Measurements from ENCODE around the gene CYB5RL.
"Not testable (repeated sequence)": the region's sequence is repeated elsewhere in the genome, so short reads cannot be mapped to it uniquely, and the experiment has no call there.

The CYB5RL gene

DNA sequence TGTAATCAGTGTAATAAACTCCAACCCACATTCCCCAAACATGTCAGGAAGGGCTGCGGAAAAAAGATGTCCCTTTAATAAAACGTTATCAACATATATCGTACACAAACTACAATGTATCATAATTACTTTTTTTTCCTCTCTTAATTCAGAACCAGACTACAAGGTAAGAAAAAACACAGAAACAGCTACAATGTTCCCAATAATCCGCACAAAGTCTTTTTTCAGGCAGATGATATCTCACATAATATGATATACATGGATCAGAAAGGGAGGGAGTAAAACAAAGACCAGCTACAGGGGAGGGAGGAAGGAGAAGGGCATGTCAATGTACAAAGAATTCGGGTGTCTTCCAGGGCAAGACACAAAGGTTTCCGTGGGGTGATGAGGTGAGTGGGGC, 25.5 kb upstream of the CYB5RL start:
- no peak for DNase-seq

DNA sequence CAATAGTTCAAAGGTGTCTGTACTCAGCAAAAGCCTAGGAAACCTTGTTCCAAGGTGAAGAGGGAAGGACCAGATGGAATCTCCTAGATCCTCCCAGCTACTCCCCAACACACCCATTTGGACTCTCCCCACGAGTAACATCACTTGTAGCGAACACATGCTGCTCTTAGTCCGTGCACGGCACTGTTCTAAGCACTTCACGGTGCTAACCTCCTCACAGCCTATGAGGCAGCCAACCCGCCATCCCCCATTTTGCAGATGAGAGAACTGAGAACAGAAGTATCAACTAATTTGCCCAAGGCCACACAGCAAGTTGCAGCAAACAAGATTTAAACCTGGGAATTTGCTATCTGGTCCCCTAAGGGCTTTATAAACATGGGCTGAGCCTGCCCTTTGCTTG, 24.4 kb upstream of the CYB5RL start:
- DNase-seq: no peak

DNA sequence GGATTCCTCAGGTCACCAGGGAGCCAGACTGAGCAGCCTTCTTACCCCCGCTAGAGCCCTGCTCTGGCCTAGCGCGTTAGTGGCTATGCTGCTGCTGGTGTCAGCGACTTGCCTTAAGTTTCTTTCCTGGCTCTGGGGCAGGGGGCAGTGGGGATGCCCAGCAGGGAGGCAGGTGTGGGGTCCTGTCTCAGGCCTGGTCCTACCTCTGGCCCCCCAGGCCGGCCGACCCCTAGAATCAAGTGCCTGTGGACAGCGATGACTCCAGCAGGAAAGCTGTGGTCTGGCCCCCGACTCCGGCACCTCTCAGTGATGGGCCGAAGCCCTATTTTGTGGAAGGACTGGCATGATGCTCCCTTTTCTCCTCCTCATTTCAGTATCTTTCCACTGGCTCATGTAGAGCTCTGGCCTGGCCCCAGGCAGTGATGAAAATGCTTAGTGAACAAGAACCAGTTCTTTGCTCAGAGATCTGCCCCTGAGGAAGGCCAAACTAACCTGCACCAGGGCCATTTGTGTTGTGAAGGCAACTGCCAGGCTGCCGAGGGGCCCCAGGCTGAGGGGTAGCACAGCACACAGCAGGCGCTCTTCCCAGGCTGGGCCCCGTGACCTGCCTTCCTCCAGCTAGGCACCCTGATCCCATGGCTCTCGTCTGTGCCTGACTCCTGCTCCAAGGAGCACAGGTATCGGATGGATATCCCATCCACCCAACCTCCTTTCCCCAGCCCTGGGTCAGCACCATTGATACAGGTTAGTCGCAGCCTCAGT, 23.8 kb upstream of the CYB5RL start:
- no peak for DNase-seq

DNA sequence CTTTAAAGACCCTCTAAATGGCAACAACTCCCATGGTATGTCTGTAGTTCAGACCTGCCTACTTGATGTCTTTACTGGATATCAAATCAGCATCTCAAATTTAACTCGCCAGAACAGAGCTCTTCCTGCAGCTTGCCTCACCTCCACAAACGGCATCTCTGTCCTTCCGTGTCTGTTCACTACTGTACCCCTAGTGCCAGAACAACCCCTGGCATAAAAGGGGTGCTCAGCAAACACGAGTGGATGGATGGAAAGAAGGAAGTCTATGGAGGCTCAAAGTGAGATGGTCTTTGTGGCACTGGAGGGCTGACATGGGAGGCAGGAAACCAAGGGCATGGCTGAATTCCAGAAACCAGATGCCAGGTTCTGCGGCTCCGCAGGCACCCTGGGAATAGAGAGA, 22.9 kb upstream of the CYB5RL start:
- no peak for DNase-seq

DNA sequence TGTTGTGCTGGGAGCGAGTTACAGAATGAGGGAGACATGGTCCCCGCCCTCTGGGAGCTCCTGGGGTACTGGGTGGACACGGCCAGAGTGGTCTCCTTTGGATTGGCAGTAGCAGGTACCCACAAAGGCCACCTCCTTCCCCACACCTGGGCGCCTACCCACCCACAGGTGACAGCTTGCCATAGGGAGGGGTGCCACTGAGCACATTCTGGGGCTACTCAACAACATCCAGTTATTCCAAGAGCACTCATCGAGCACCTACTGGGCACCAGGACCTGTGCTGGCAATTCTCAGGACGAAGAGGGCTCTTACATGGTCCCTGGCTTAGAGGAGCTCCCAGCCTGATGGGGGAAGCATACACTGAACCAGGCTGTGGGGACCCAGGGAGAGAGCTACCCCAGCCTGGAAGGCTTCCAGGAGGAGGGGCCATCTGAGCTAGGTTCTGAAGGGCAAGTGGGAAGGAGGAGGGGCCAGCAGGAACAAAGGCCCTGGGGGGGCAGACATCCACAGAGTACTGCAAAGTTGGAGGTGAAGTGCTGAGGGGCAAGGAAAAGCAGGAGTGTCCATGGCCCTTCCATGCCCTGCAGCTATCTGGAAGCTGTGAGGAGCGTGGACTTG, 22.1 kb upstream of the CYB5RL start:
- DNase-seq: no peak

DNA sequence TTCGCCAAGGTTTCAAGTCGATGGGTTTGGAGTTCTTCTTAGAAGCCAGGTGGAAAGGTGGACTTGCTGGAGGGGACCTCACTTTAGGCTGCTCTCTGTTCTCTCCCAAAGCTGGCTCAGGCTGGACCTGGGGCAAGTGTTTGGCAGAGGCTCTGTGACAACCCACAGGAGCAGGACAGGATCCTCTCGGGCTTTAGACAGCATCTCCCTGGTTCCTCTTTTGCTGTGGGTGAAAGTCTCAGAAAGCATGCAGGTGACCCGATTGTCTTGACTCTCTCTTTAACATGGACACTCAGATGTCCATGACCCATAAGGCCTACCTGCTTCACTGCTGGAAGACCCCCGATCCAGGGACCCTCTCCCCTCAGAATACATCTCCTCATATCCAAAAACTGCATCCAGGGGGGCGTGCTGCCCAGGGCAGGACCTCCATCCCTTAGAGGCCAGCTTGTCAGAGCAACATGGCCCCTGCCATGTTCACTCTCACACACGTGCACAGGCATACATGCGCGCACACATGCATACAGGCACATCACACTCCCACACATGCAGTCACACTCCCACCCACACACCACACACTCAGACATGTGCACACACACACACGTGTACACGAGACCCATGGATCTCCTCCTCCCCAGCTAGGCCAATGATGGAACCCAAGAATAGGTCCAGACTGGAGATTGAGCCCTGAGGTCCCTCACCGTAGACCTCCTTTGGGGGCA, 21.4 kb upstream of the CYB5RL start:
- DNase-seq: no peak

DNA sequence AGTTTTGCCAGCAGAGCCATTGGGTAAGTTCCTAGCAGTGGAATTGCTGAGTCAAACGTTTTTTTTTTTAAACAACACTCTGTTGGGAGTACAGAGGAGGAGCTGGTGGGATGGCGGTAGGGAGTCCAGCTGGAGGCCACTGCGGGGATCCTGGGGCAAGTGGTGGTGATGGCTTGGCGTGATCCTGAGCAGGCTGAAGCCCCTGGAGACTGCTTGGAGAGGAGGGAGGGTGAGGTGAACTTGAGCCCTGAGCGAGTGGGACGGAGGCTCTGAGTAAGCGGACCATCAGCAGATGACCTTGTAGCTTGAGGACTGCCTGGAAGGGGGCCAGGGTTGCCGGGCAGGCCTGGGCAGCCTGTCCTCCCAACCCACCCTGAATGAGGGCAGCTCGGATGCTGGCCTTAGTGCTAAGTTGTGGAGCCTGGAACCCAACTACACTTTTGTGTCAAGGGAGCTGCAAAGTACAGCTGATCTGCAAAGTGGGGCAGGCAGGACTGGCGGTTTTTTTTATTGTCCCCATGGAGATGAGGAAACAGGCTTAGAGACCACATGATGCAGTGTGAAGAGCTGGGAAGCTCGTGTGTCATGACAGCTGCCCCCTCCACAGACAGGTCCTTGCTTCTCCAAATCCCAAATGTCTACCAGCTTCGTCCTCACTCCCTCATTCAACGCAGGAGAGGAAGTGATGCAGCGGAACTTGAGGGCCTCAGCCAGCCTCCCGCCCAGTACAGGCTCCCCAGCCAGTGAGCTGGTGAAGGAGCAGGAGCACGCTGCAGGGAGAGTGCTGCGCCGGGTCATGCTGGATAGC, 20.4 kb upstream of the CYB5RL start:
- no peak for DNase-seq

DNA sequence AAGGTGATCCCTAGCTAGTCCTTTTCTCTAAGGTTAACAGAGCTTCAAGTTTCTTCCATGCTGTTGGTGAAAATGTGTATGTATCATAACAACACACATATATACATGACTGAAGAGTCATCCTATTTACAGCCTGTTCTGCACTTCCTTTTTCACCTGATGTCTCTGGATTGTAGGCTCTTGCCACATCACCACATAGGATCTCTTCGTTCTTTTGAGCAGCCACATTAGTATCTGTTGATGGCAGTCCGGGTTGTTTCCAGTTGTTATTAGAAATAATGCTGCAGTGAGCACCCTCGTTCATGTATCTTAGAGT, 19.8 kb upstream of the CYB5RL start:
- DNase-seq: no peak

DNA sequence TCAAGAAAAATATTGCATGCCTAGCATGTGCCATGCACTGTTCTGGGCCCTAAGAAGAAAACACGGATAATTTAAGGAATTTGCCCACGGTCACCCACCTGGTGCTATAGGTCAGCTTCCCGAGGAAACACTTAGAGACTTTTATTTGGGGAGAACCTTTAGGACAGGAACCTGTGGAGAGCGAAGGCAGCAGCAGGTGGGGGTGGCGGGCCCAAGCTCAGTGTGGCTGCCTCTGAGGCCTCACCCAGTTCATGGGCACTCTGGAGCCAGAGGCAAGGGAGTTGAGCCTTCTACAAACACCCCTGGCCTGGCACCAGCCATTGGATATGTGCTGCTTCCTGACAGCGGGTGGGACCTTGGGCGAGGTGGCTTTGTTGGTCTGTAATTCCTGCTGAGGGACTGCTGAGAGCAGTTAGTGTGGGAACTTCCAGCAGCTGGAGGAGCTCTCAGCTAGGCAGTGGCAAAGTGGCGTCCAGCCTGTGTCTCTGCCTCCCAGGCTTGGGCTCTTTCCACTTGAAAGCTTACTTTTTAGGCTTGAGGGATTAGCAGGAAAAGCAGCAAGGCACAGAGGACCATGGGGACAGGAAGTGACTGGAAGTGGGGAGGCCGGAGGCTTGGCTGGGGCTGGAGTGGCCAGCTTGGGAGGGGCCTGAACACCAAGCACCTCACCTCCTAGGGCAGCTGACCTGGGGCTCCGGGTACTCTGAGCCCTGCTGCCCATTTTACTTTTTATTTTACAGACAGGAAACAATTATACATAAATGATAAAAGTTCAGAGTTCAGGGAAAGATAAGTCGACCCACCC, 19.3 kb upstream of the CYB5RL start:
- no peak for DNase-seq

DNA sequence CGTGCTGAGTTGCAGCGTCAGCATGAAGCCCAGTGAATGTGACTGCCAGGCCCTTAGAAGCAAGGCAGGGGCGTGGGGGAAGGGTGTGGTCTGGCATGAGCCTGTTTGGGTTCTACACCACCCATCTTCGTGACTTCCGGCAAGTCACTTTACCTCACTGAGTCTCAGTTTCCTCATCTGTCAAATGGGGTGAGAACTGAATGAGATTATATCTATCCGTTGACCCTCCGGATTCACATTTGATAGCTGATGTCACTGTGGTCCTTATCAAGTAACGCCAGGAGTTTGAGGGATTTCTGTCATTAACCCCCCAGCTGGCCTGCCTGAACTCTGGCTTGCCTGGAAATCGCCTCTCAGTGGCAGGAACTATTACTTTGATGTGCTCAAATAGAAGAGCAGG, 15.7 kb upstream of the CYB5RL start:
- no peak for DNase-seq

DNA sequence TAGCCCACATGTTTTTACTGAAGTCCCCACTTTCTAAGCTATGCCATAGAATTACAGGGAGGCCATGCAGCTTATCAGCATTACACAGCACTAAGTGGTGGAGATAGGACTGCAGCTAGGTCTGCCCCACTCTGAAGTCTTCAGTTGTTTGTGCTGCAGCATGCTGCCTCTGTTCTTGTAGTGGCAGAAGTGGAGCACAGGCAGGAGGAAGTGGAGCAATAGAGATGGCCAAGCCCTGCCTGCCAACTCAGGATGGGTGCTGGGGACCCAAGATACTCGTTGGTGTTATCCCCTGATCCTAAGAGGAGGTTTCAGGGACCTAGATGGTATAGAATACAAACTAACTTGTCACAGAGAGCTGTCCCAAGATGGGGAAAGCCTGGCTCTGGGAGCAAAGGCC, 13.0 kb upstream of the CYB5RL start:
- no peak for DNase-seq

DNA sequence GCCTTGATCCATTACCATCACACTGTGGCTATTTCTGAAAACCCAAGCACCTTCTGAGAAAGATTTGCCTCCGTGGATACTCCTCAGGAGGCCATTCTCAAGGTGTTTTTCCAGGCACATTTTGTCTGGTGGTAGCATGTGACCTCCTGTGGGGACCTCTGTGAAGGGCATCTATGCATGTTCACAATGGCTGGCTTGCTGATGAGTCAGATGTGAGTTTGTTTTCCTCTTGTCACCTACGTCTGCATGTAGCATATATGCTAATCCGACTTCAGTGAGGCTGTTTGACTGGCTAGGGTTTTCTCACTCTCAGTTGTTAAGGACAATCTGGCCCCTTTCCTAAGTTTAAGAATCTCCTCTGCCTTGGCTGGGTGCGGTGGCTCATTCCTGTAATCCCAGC, 8.1 kb upstream of the CYB5RL start:
- DNase-seq: not testable (repeated sequence)

DNA sequence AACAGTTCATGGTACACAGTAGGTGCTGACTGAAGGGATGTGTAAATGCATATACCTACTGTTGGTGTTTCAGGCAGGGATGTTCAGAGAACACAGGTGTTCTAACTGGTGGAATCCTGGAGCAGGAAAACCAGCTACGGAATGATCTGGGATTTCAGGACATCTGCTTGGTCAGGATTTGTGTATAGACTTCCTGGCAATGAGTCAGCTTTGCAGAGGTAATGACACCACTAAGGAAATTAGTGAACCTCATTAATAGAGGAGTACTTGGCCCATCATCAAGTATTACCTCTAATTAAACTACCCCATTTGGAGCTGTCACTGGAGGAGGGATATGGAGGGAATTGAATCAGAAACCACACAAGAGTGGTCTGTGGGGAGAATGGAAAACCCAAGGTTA, 7.5 kb upstream of the CYB5RL start:
- no peak for DNase-seq

DNA sequence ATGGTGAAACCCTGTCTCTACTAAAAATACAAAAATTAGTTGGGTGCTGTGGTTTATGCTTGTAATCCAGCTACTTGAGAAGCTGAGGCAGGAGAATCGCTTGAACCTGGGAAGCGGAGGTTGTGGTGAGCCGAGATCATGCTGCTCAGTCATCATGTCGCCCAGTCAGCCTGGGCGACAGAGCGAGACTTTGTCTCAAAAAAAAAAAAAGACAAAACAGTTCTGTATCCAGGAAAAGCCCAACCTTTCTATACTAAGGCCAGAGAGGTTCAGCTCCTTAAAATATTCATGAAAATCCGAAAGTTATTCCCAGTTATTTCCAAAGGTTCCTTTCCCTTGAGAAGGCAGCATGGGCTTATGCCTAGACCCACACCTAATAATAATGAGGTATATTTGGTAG, 4.4 kb upstream of the CYB5RL start:
- no peak for DNase-seq

DNA sequence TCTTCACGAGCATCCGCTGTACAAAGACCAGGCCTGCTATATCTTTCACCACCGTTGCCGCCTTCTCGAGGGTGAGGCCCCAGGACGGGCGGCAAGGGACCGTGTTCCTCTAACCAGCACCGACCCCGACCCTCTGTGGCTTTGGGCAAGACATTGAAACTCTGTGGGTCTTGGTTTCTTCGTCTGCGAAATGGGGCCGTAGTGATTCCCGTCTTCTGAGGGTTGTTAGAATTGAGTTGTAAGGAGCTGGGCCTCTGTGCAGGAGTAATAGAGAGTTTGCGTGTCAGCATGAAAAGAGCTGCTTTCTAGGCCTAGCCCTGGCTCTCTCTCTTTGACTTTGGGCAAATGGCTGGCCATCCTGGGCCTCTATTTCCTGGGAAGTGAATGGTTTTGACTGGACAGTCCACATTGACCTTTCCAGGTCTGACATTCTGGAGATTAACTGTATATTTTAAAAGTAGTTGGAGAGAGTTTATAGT, 728 bp upstream of the CYB5RL start:
- DNase-seq: no peak

DNA sequence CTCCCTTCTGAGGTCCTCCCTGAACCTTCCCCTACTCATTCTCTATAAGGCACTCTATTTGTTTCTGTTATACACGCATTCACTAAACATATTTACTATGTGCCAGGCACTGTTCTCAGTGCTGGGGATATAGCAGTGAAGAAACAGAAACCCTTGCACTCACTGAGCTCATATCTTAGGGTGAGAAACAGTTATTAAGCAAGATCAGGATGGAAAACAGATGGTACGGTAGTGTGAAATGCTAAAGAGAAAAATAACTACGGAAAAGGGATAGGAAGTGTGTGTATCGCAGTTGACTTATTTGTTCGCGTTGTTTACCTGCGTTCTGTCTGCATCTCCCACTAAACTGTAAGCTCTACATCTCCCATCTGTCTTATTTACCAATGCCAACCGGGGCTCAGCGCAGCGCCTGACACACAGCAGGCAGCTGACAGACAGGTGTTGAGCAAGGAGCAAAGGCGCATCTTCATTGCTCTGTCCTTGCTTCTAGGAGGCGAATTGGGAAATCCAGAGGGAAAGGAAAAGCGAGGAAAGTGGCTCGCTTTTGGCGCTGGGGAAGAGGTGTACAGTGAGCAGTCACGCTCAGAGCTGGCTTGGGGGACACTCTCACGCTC, 572 bp downstream of the CYB5RL start:
- no peak for DNase-seq

DNA sequence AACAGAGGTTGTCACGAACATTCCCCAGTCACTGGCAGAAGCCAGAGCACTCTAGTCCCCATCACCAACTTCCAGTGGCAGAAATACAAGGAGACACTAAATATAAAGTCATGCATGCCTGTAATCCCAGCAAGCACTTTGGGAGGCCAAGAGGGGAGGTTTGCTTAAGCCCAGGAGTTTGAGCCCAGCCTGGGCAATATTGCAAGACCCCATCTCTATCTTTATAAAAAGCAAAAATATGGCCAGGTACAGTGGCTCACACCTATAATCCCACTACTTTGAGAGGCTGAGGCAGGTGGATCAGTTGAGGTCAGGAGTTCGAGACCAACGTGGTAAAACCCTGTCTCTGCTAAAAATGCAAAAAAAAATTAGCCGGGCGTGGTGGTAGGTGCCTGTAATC, 6.4 kb downstream of the CYB5RL start:
- no peak for DNase-seq

DNA sequence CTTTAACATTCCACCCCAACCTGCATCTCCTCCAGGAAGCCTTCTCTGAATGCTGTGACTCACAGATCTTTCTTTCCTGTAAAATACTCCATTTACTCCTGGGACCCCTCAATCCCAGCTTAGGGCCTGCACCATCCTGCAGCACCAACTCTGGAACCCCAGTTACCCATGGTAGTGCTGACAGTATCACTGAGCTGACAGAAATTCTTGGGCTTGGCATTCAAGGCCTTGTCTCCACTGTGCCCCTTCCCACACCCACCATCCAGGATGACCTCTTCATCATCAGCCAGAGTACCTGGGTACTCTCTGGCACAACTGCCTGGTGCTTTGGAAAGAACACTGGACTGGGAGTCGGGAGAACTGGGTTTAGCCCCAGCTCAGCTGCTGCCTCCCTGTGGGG, 8.3 kb downstream of the CYB5RL start:
- DNase-seq: no peak

DNA sequence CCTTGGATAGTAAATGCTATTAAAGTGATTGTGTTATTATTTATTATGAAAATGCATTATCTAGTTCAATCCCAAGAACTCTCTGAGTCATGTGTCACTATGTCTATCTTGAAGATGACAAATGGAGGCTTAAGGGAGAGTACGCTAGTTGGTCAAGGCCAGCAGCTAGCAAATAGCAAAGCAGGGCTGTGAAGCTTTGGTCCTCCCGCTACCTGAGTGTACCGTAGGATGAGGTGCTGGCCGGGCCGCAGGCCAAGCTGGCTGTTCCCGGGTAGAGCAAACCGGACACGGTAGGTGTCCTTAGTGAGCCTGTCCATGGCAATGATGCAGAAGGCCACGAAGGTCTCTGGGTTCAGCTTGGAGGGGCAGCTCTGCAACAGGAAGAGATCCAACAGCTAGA, 9.3 kb downstream of the CYB5RL start:
- DNase-seq: no peak

DNA sequence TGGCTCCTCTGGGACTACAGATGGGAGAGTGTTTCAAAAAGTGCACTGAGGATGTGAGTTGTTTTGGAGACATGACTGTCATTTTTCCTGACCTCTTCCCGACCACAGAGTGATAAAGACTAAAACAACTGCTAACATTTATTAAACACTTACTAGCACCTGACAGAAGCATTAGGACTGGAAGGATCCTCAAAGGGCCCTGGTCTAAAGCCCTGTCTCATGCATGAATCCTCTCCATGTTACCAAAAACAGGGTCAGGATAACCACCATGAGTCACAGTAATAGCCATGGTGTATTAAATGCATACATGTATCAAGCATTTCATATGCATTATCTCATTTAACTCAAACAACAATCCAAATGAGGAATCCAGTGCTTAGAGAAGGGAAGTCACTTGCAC, 11.5 kb downstream of the CYB5RL start:
- DNase-seq: no peak

DNA sequence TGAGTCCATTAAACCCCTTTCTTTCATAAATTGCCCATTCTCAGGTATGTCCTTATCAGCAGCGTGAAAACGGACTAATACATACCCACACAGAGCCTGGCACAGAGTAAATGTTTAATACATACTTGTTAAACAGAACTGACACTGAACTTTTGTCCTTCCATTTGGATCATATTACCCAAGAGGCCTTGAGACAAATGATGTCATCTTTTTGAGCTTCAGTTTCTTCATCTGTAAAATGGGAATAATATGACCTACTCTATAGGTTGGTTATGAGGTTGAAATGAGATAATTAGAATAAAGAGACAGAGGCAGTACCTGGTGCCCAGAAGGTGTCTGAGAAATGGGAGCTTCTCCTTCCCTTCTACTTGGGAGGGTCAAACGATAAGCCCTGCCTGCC, 13.8 kb downstream of the CYB5RL start:
- no peak for DNase-seq

DNA sequence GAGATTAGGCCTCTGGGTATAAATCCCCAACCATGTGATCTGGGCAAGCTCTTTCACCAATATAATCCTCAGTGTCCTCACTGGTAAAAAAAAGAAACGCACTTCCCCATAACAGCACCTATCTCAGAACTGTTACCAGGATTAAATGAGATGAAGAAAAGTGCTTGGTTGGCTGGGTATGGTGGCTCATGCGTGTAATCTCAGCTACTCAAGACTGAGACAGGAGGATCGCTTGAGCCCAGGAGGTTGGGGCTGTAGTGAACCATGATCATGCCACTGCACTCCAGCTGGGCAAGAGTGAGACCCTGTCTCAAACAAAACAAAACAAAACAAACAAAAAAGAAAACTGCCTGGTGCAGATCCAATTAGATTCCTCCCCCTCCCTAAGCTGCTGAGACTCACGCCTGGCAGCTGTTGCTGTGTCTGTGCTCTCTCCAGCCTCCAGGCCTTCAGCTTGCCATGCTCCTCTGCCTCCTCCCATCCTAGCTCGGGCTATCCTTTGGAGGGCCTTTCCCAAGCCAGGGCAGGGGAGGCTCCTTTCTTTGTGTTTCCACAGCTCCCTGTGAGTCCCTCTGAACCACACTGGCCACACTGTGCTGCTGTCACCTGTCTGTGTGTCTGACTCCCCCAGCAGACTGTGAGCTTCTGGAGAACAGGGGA, 19.0 kb downstream of the CYB5RL start:
- DNase-seq: no peak

Measured in NCI-H510A (cell line).